ENCODE data around the gene CEPT1. TPM values are rescaled to one million over a fixed set of nuclear protein-coding genes. Genes with fewer than 3 reads are reported as not detected.

CEPT1 gene
- total and polyA plus RNA-seq, 2 donors (not counting 3 experiments of a cell fraction or from before 2014, with no cell fraction given), result 13.6 to 29.1 TPM

DNA sequence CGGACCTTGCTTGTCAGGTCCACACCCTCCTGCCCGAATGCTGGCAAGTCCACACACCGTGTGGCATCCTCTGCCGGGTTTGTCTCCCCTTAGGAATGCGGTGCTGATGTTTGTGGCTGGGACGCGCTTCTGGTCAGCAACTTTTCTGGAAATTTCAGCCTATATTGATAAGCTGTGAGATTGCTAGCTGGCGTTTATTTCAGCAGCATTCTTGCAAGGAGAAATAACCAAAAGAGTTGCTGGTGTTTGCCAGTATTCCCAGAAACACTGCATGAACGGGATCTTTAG, 601 bp downstream of the CEPT1 start:
- intact Hi-C loops (cut with micrococcal nuclease) (loop anchor here (1.0 to 5.0 kb wide), 2 partner anchors 8 to 178 kb away; partner anchors contain the start of gene LRIF1), dilution Hi-C loops (cut with MboI; ENCODE audit: extremely low pct_ligation_motif_present, low sequenced_read_pairs) (no loop called here)
- peak; percentile 68 for DNase-seq (ENCODE audit: low read depth, low spot score)
- FAIRE-seq, result peak; percentile 76
- Histone ChIP-seq H3K9ac (replicated peaks; ENCODE audit: extremely low read depth, insufficient read depth, low read length) (peak overlapping the region; percentile 90), H4K20me1 (replicated peaks; ENCODE audit: control insufficient read depth, extremely low read depth, insufficient read depth, low read length) (no peaks in the 10 kb centered on the region), H3K36me3 (ENCODE audit: control insufficient read depth in 2 of 2, extremely low read depth in 1 of 2, insufficient read depth in 2 of 2, low read length in 2 of 2) (peaks cover 0 to 2% of the 10 kb centered on the region in 2 experiments), H3K4me3 (replicated peaks in 1 of 3; ENCODE audit: insufficient read depth in 1 of 3, low read depth in 1 of 3, low read length in 3 of 3) (peak overlapping the region; percentile 70 to 93 (median 88)), H3K27ac (ENCODE audit: insufficient read depth, low read depth, low read length) (no peak overlapping the region), H3K4me1 (ENCODE audit: control insufficient read depth, extremely low read depth, insufficient read depth, low read length) (peaks cover 18% of the 10 kb centered on the region), H3K4me2 (ENCODE audit: insufficient read depth, low read length) (peak overlapping the region; percentile 92), H3K27me3 (ENCODE audit: control insufficient read depth in 2 of 2, insufficient read depth in 2 of 2, low read length in 2 of 2) (no peaks in the 10 kb centered on the region), H3K79me2 (ENCODE audit: control insufficient read depth, insufficient read depth, low read length) (peaks cover 66% of the 10 kb centered on the region), H2AFZ (ENCODE audit: low read depth, low read length) (peak overlapping the region; percentile 95), H3K9me1 (replicated peaks; ENCODE audit: control insufficient read depth, extremely low read depth, insufficient read depth, low read length) (no peaks in the 10 kb centered on the region), H3K9me3 (replicated peaks; ENCODE audit: control insufficient read depth, insufficient read depth, low read length) (no peaks in the 10 kb centered on the region)
- ChIA-PET POLR2A (no interaction called here), CTCF (no interaction called here)
- BruUV-seq (replicated peaks), result no TSS peak
- TF ChIP-seq JUN (IDR thresholded peaks at IDR 0.05; ENCODE audit: borderline replicate concordance, insufficient read depth, insufficient read length, low read depth) (no peak), MYC (IDR thresholded peaks at IDR 0.05; ENCODE audit: low read depth, low read length) (no peak), GATA2 (IDR thresholded peaks at IDR 0.05; ENCODE audit: insufficient read depth, insufficient read length, low read depth, low read length) (no peak), POLR2A (IDR thresholded peaks at IDR 0.05; ENCODE audit: low read depth, low read length) (no peak)
- TF ChIP-seq, protein P1, sequence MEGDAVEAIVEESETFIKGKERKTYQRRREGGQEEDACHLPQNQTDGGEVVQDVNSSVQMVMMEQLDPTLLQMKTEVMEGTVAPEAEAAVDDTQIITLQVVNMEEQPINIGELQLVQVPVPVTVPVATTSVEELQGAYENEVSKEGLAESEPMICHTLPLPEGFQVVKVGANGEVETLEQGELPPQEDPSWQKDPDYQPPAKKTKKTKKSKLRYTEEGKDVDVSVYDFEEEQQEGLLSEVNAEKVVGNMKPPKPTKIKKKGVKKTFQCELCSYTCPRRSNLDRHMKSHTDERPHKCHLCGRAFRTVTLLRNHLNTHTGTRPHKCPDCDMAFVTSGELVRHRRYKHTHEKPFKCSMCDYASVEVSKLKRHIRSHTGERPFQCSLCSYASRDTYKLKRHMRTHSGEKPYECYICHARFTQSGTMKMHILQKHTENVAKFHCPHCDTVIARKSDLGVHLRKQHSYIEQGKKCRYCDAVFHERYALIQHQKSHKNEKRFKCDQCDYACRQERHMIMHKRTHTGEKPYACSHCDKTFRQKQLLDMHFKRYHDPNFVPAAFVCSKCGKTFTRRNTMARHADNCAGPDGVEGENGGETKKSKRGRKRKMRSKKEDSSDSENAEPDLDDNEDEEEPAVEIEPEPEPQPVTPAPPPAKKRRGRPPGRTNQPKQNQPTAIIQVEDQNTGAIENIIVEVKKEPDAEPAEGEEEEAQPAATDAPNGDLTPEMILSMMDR (IDR thresholded peaks at IDR 0.05; ENCODE audit: extremely low read depth in 1 of 2, insufficient read depth in 1 of 2, low read depth in 1 of 2, low read length in 2 of 2), result no peak
- TF ChIP-seq, protein P2, sequence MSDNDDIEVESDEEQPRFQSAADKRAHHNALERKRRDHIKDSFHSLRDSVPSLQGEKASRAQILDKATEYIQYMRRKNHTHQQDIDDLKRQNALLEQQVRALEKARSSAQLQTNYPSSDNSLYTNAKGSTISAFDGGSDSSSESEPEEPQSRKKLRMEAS (IDR thresholded peaks at IDR 0.05; ENCODE audit: insufficient read depth, insufficient read length), result no peak

All from endothelial cell of umbilical vein (primary cell).